ENCODE measurements around the gene GOLPH3.
"Not testable (repeated sequence)": the region's sequence is repeated elsewhere in the genome, so short reads cannot be mapped to it uniquely, and the experiment has no call there.

Gene GOLPH3

GRCh38 chr5:32135086-32135485 lies 39.0 kb downstream of the GOLPH3 start:
- no peak for DNase-seq (ENCODE audit: low read depth)

- DNase-seq (ENCODE audit: low read depth), result no peak
Observed at GRCh38 chr5:32132757-32133156, 41.4 kb downstream of the GOLPH3 start.

GRCh38 chr5:32131604-32132003 lies 42.5 kb downstream of the GOLPH3 start:
- no peak for DNase-seq (ENCODE audit: low read depth)

GRCh38 chr5:32130865-32131264 lies 43.3 kb downstream of the GOLPH3 start:
- DNase-seq (ENCODE audit: low read depth), result no peak

GRCh38 chr5:32129074-32129598 lies 45.0 kb downstream of the GOLPH3 start:
- DNase-seq (ENCODE audit: low read depth), result no peak

- DNase-seq (ENCODE audit: low read depth), result no peak
Observed at GRCh38 chr5:32127711-32128110, 46.4 kb downstream of the GOLPH3 start.

GRCh38 chr5:32126691-32127090 lies 47.4 kb downstream of the GOLPH3 start:
- peak; percentile 10 for DNase-seq (ENCODE audit: low read depth)

GRCh38 chr5:32123889-32124676 lies 50.0 kb downstream of the GOLPH3 start:
- DNase-seq (ENCODE audit: low read depth), result no peak

- no peak for DNase-seq (ENCODE audit: low read depth)
Observed at GRCh38 chr5:32123058-32123805, 50.9 kb downstream of the GOLPH3 start.

- DNase-seq (ENCODE audit: low read depth), result not testable (repeated sequence)
Observed at GRCh38 chr5:32118922-32119321, 55.2 kb downstream of the GOLPH3 start.

- no peak for DNase-seq (ENCODE audit: low read depth)
Observed at GRCh38 chr5:32116574-32117313, 57.4 kb downstream of the GOLPH3 start.

- no peak for DNase-seq (ENCODE audit: low read depth)
Observed at GRCh38 chr5:32115985-32116384, 58.1 kb downstream of the GOLPH3 start.

- no peak for DNase-seq (ENCODE audit: low read depth)
Observed at GRCh38 chr5:32110111-32110696, 63.9 kb downstream of the GOLPH3 start.

GRCh38 chr5:32109236-32109635 lies 64.9 kb downstream of the GOLPH3 start:
- DNase-seq (ENCODE audit: low read depth), result no peak

- DNase-seq (ENCODE audit: low read depth), result no peak
Observed at GRCh38 chr5:32108167-32108566, 66.0 kb downstream of the GOLPH3 start.

GRCh38 chr5:32107291-32107690 lies 66.8 kb downstream of the GOLPH3 start:
- no peak for DNase-seq (ENCODE audit: low read depth)

- no peak for DNase-seq (ENCODE audit: low read depth)
Observed at GRCh38 chr5:32103521-32103920, 70.6 kb downstream of the GOLPH3 start.

GRCh38 chr5:32102254-32102986 lies 71.7 kb downstream of the GOLPH3 start:
- DNase-seq (ENCODE audit: low read depth), result no peak

- DNase-seq (ENCODE audit: low read depth), result no peak
Observed at GRCh38 chr5:32100691-32101302, 73.3 kb downstream of the GOLPH3 start.

GRCh38 chr5:32100230-32100629 lies 73.9 kb downstream of the GOLPH3 start:
- DNase-seq (ENCODE audit: low read depth), result peak; percentile 29

- no peak for DNase-seq (ENCODE audit: low read depth)
Observed at GRCh38 chr5:32099486-32100035, 74.6 kb downstream of the GOLPH3 start.

All from fibroblast of the conjunctiva (primary cell).